Measurements from ENCODE around the gene CRELD2. TPM values are rescaled to one million over a fixed set of nuclear protein-coding genes. Genes with fewer than 3 reads are reported as not detected.

CRELD2 gene
- total RNA-seq, 2 donors from 2014 or later, result 27.5 to 45.4 TPM

DNA sequence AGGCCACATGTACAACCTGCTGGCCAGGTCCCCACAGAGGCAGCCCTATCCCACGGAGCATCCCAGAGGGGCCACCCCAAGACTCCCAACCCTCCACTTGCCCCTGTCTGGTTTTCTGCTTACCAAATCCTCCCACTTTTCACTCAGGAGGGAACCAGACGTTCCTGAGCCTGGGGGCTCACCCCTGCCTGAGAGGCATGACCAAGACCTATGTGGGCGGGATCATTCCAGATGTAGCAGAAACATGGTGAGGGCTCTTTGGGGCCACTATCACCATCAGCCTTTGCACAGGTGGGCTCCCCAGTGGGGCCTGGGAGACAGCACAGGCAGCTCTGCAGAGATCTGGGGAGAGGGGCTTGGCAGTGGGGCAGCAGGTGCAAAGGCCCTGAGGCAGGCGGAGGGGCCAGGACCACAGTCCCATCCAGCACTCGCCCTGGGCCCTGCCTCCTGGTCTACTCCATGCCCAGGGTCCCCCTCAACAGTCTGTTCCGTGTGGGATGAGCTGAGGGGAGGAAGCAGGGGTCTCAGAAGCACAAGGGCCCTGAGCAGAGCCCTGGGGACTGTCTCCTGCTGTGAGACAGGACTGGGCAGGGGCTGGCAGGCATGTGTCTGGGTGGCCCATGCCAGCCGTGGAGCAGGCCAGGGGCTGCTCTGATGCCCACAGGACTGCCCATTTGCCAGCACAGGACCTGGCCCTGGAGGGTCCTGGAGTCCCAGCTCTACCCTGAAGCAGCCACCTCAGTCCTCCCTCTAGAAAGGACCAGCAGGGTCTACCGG is 51.5 kb downstream of the CRELD2 start:
- intact Hi-C loops (cut with DNase I), result loop anchor here (5.0 kb wide), 1 partner anchor 38 kb away; no protein-coding TSS in a partner anchor
- peak; percentile 69 for DNase-seq (ENCODE audit: low spot score)

DNA sequence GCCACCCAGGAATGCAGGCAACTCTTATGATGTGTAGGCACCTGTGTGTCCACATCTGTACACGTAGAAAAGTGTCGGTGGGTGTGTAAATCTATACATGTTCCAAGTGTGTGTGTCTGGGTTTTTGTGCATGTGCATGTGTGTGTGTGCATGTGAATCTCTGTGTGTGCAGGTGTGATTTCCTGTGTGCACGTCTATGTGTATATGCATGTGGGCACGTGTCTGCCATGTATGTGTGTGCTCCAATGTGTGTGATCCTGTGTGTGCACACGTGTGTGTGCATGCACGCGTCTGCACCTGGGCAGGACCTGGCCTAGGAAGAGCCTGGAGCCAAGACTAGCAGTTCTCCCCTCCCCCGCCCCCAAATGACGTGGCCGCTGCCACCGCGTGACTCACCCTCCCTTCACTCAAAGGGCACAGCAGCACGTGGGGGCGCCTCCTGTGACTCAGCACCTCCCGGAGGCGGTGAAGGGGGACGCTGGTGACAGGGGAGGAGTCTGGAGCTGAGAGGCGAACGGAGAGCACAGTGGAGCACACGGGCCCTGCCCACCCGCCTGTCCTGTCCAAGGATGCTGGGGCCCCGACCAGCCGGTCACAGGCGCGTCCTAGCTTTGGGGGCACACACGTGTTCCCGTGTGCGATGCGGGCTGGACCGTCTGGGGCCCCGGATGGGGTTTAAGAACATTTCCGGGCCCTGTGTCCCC is 52.2 kb downstream of the CRELD2 start:
- intact Hi-C loops (cut with DNase I), result no loop called here
- DNase-seq (ENCODE audit: low spot score), result peak; percentile 98

DNA sequence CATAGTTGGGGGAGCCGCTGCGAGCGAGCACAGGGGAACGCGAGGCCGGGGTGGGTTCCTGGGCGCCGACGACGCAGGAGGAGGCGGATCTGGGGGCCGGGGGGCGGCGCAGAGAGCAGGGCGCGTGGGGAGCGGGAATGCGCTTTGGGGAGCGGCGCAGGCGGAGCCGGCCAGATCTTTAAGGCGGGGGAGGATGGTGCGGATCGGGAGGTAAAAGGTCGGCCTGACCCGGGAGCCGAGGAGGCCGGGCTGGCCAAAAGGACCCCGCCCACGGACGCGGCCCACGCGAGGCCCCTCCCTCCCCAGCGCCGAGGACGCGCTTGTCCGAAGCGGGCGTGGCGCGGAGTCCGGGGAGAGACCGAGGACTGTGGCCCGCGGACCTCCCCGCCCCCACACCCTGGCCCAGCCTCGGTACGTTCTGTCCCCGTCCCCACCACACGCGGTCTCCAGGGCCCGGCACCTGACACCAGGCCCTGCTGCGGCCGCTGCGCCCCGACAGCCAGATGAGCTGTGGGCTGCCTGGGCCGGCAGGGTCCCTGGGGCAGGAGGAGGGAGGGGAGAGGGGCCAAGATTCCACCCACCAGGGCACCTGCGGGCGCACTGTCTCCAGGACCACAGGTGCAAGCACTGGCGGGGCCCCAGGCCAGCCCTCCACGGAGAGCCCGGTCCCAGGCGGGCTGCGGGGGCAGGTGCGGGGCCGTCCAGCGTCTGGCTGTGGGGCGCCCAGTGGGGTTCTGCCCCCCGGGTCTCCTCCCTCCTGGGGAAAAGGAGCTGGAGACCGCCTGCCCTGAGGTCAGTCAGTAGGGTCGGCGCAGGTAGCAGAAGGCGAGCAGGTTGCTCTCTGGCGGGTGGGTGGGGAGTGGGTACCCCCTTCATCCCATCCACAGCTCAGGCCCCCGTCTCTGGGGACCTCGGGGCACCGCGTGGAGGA is 53.1 kb downstream of the CRELD2 start:
- intact Hi-C loops (cut with DNase I), result no loop called here
- DNase-seq (ENCODE audit: low spot score), result peak; percentile 95

DNA sequence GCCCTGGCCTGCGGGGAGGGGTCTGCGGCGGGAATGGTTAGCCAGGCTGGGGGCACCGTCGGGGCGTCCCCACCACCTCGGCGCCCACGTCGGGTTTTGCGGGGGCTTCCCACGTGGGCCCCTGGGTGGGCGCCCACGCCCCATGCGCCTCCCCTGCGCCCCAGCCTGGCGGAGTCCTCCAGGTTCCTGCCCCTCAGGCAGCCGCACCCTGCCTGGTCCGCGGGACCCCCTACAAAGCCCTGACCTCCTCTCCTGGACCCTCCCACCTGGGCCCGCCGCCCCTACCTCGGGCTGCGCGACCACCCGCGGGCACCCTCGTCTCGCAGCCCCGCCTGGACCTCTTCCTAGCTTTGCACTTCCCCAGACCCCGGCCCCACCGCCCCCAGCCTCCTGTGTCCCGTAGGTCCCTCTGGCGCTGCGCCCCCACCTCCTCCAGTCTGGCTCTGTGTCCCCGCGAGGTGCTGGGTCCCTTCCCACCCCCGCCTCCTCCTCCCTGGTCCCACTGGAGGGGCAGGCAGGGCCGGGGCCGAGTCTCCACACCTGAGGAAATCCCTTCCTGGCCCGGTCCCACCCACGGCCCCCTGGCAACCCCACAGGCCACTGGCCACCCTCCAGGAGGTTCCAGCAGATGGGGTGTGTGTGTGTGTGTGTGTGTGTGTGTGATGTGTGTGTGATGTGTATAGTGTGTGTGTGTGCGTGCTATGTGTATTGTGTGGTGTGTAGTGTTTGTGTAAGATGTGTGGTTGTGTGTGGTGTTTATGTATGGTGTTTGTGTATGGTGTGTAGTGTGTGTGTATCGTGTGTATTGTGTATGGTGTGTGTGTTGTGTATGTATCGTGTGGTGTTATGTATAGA is 54.0 kb downstream of the CRELD2 start:
- intact Hi-C loops (cut with DNase I), result no loop called here
- DNase-seq (ENCODE audit: low spot score), result peak; percentile 80

DNA sequence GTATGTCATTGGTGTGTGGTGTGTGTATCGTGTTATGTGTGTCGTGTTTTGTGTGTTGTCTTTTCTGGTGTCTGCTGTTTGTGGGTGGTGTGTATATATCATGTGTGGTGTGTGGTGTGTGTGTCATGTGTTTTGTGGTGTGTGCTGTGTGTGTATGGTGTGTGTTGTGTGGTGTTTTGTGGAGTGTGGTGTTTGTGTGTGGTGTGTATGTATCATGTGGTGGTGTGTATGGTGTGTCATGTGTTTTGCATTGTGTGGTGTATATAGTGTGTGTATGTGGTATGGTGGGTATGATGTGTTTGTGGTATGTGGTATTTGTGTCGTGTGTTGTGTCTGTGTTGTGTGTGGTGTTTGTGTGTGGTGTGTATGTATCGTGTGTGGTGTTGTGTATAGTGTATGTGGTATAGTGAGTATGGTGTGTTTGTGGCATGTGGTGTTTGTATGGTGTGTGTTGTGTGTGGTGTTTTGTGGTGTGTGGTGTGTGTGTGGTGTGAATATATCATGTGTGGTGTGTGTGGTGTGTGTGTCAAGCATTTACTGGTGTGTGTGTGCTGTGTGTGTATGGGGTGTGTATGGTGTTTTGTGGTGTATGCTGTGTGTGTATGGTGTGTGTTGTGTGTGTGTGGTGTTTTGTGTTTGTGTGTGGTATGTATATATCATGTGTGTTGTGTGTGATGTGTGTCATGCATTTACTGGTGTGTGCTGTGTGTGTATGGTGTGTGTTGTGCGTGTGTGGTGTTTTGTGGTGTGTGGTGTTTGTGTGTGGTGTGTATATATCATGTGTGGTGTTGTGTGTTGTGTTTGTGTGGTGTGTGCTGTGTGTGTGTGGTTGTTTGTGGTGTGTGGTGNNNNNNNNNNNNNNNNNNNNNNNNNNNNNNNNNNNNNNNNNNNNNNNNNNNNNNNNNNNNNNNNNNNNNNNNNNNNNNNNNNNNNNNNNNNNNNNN is 54.9 kb downstream of the CRELD2 start:
- intact Hi-C loops (cut with DNase I), result no loop called here
- DNase-seq (ENCODE audit: low spot score), result no peak

DNA sequence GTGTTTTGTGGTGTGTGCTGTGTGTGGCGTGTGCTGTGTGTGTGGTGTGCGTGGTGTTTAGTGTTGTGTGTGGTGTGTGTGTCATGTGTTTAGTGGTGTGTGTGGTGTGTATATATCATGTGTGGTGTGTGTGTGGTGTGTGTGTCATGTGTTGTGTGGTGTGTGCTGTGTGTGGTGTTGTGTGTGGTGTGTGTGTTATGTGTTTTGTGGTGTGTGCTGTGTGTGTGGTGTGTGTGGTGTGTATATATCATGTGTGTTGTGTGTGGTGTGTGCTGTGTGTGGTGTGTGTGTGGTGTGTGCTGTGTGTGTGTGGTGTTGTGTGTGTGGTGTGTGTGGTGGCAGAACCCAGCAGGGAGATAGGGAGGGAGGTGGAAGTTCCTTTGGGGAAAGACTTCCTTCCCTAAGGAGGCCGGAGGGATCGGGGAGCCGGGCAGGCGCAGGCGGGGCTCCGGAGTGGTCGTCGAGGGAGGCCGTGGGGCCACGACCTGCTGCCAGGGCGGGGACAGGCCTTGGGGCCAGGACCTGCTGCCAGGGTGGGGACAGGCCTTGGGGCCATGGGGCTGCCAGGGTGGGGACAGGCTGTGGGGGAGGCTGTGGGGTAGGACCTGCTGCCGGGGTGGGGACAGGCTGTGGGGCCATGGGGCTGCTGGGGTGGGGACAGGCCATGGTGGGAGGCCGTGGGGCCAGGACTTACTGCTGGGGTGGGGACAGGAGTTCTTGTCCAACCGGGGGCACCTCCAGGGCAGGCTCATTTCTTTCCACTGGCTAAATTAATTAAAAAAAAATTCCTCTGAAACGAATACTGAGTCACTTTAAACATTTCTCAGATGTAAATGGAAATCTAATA is 57.3 kb downstream of the CRELD2 start:
- peak; percentile 76 for DNase-seq (ENCODE audit: low spot score)
- intact Hi-C loops (cut with DNase I), result loop anchor here in 1 of 2 donors (5.0 kb wide), 1 partner anchor 33 kb away; no protein-coding TSS in a partner anchor

DNA sequence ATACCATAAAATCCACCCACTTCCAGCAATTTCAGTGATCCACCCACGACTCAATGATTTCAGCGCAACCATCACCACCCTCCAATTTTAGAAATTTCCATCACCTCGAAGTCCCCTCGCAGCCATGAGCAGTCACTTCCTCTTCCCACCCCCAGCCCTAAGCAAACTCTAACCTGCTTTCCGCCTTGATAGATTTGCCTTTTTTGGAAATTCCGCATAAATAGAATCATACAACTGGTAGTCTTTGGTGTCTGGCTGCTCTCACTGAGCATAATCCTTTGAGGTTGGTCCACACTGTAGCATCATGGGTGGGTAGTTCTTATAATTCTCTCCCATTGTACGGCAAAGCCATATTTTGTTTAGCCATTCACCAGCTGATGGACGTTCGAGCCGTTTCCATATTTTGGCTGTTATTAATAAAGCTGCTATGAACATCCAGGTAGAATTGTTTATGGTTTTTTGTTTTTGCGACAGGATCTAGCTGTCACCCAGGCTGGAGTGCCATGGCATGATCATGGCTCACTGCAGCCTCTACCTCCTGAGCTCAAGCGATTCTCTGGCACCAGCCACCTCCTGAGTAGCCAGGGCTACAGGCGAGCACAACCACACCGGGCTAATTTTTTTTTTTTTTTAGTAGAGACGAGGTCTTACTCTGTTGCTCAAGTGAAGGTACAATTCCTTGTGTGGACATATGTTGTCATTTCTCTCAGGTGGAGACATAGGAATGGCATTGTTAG is 58.2 kb downstream of the CRELD2 start:
- peak; percentile 16 for DNase-seq (ENCODE audit: low spot score)
- intact Hi-C loops (cut with DNase I), result loop anchor here in 1 of 2 donors (5.0 kb wide), 1 partner anchor 34 kb away; no protein-coding TSS in a partner anchor

Small RNAs within 50 kb of the gene (microRNA-seq; reads per million reads assigned to microRNA genes)
- 0 reads per million in 2 donors for gene MIR6821 (ENCODE audit: borderline microRNAs expressed in 2 of 2)

Other genes starting within 250 kb of the CRELD2 start
- 10 to 100 TPM; 20.8 to 21.7 TPM for gene BRD1, start 90.8 kb upstream of the CRELD2 start, total RNA-seq
- gene ZBED4, start 64.8 kb upstream of the CRELD2 start, total RNA-seq, result 1 to 10 TPM; 7.3 to 8.5 TPM
- 10 to 100 TPM in 1 of 2 donors, 1 to 10 TPM in 1; 8.9 to 11.7 TPM for gene ALG12, start 196 bp upstream of the CRELD2 start, total RNA-seq
- gene PIM3, start 42.1 kb downstream of the CRELD2 start, total RNA-seq, result 10 to 100 TPM; 29.9 to 37.2 TPM
- not detected for gene IL17REL, start 94.1 kb downstream of the CRELD2 start, total RNA-seq
- gene TTLL8, start 139.7 kb downstream of the CRELD2 start, total RNA-seq, result not detected
- gene MLC1, start 166.8 kb downstream of the CRELD2 start, total RNA-seq, result under 1 TPM; 0.19 to 0.28 TPM
- under 1 TPM; 0.43 to 0.56 TPM for gene MOV10L1, start 171.4 kb downstream of the CRELD2 start, total RNA-seq

Measured in posterior vena cava (tissue), 2 donors.